ENCODE measurements around the gene SSPN.

Gene SSPN

DNA sequence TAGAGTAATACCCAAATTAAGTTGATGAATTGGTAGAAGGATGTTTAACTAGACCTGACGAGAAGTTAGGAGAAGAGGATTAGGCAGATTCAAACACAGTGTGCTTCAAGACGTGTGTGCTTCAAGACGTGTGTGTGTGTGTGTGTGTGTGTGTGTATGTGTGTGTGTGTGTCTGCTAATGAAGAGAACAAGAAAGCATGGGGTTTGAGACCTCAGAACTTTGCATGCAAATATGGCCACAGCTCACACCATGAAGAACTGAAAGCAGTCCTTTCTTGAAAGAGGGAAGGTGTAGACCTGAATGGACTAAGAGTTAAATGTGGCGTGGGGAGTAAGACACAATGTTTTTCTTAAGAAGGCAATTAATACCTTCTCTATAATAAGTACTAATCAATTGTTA is 32.5 kb upstream of the SSPN start:
- H3K36me3 ChIP-seq (ENCODE audit: insufficient read depth, low read length) = no peaks in the 10 kb centered on the region
- no peak overlapping the region for H2AFZ ChIP-seq (ENCODE audit: low read length, unreplicated experiment)
- H3K4me1 ChIP-seq (ENCODE audit: control insufficient read depth, insufficient read depth, low read length, unreplicated experiment) = no peaks in the 10 kb centered on the region
- no peak overlapping the region for H3K4me3 ChIP-seq (ENCODE audit: low read depth, low read length)
- no peaks in the 10 kb centered on the region for H3K27me3 ChIP-seq (ENCODE audit: insufficient read depth, low read length)
- H3K27ac ChIP-seq (ENCODE audit: low read depth, low read length) = no peak overlapping the region
- H3K79me2 ChIP-seq (ENCODE audit: control insufficient read depth, insufficient read depth, low read length, unreplicated experiment) = no peaks in the 10 kb centered on the region

DNA sequence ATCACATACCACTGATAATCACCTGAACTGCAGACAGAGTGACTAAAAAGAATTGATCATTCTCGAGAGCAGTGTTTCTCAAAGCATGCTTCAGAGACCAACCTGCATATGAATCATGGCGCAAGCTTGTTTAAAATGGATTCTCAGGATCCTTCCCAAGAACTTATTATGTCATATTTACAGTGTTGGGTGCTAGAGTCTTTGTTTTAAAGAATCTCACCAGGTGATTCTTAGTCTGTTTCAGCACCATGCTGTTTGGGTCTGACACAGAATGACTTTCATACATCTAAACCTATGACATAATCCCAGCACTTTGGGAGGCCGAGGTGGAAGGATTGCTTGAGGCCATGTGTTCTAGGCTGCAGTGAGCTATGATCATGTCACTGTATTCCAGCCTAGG is 31.3 kb upstream of the SSPN start:
- H3K27me3 ChIP-seq (ENCODE audit: insufficient read depth, low read length) = no peaks in the 10 kb centered on the region
- H3K36me3 ChIP-seq (ENCODE audit: insufficient read depth, low read length) = no peaks in the 10 kb centered on the region
- no peak overlapping the region for H2AFZ ChIP-seq (ENCODE audit: low read length, unreplicated experiment)
- no peaks in the 10 kb centered on the region for H3K4me1 ChIP-seq (ENCODE audit: control insufficient read depth, insufficient read depth, low read length, unreplicated experiment)
- no peaks in the 10 kb centered on the region for H3K79me2 ChIP-seq (ENCODE audit: control insufficient read depth, insufficient read depth, low read length, unreplicated experiment)
- no peak overlapping the region for H3K27ac ChIP-seq (ENCODE audit: low read depth, low read length)
- no peak overlapping the region for H3K4me3 ChIP-seq (ENCODE audit: low read depth, low read length)

DNA sequence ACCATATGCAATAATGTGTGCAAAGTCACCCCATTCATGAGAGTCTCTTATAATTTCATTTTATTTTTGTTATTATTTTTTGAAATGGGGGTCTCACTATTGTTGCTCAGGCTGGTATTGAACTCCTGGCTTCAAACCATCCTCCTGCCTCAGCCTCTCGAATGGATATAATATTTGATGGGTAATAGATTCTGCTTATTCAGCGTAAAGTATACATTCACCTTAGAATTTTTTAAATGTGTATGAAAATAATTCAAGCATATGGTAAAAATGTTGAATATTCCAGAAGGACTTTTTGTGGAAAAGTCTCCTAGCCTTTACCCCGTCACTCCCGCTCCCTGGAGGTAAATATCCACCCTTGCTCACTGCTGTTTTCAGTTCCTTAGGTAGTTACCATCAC is 23.4 kb upstream of the SSPN start:
- no peak overlapping the region for H3K4me3 ChIP-seq (ENCODE audit: low read depth, low read length)
- H3K27me3 ChIP-seq (ENCODE audit: insufficient read depth, low read length) = no peaks in the 10 kb centered on the region
- H3K4me1 ChIP-seq (ENCODE audit: control insufficient read depth, insufficient read depth, low read length, unreplicated experiment) = no peaks in the 10 kb centered on the region

DNA sequence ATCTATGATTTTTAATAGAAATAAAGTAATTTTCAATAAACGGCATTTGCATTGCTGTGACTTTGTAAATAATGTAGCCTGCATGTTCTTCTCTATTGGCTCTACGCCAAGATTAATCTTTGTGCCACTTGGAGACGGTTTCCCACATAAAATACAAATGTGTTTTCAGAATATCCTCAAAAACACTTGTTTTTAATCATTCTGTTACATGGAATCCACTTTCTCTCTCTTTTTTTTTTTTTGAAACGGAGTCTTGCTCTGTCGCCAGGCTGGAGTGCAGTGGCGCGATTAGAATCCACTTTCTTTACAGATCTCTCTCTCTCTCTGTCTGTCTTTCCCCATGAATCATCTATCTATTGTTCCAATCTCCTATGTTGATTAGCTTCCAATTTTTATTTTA is 22.8 kb upstream of the SSPN start:
- H2AFZ ChIP-seq (ENCODE audit: low read length, unreplicated experiment) = no peak overlapping the region
- no peaks in the 10 kb centered on the region for H3K4me1 ChIP-seq (ENCODE audit: control insufficient read depth, insufficient read depth, low read length, unreplicated experiment)
- no peaks in the 10 kb centered on the region for H3K36me3 ChIP-seq (ENCODE audit: insufficient read depth, low read length)
- H3K27me3 ChIP-seq (ENCODE audit: insufficient read depth, low read length) = no peaks in the 10 kb centered on the region
- no peak overlapping the region for H3K4me3 ChIP-seq (ENCODE audit: low read depth, low read length)
- no peaks in the 10 kb centered on the region for H3K79me2 ChIP-seq (ENCODE audit: control insufficient read depth, insufficient read depth, low read length, unreplicated experiment)
- H3K27ac ChIP-seq (ENCODE audit: low read depth, low read length) = no peak overlapping the region

More for the DNA sequence above, 23.4 kb upstream of the SSPN start:
- Histone ChIP-seq H3K36me3 (ENCODE audit: insufficient read depth, low read length) (no peaks in the 10 kb centered on the region), H3K27ac (ENCODE audit: low read depth, low read length) (no peak overlapping the region), H2AFZ (ENCODE audit: low read length, unreplicated experiment) (no peak overlapping the region), H3K79me2 (ENCODE audit: control insufficient read depth, insufficient read depth, low read length, unreplicated experiment) (no peaks in the 10 kb centered on the region)

DNA sequence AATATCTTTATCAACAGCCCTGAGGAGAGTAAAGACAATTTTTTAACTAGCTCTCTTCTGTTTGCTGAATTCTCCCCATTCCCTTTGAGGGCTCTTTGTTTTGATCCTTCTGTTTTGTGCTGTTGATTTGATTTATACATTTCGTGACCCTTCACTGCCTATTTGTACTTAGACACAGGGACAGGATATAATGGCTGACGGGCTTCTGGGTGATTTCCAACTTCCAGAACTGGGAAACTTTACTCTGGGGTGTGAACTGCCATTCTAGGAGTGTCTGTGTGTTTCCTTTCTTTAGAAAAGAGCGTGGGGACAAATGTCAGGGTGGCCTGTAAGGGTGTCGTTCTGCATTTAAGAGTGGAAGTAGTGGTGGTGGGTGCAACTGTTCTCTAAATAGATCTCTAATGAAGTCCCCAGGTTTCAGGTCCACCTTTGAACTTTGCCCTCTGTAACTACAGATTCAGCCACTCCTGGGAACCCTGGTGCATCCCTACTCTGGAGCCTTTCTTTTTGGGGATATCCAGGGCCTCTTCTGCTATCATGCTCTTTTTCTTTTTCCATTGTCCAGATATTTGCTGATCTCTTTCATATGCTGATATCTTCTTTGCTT is 22.3 kb upstream of the SSPN start:
- Histone ChIP-seq H3K27me3 (ENCODE audit: insufficient read depth, low read length) (no peaks in the 10 kb centered on the region), H2AFZ (ENCODE audit: low read length, unreplicated experiment) (no peak overlapping the region), H3K79me2 (ENCODE audit: control insufficient read depth, insufficient read depth, low read length, unreplicated experiment) (no peaks in the 10 kb centered on the region), H3K36me3 (ENCODE audit: insufficient read depth, low read length) (no peaks in the 10 kb centered on the region), H3K27ac (ENCODE audit: low read depth, low read length) (no peak overlapping the region), H3K4me1 (ENCODE audit: control insufficient read depth, insufficient read depth, low read length, unreplicated experiment) (no peaks in the 10 kb centered on the region), H3K4me3 (ENCODE audit: low read depth, low read length) (no peak overlapping the region)

DNA sequence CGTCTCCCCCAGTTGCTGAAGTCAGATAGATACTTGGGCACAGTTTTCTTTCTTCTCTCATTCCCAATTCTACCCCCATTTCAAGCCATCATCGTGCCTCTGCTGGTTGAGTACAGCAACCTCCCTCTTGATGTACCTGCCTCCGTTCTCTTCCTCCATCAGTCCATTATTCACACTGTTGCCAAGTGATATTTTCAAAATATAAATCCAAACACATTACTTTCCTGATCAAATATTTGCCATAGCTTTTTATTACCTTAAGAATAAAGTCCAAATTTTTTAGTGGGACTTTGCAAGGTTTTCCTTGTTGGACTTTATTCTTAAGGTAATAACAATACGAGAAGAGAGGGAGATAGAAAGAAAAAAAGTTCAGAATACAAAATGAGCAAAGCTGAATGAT is 18.6 kb upstream of the SSPN start:
- peaks cover 16% of the 10 kb centered on the region for H3K27me3 ChIP-seq (ENCODE audit: insufficient read depth, low read length)
- H3K27ac ChIP-seq (ENCODE audit: low read depth, low read length) = no peak overlapping the region
- no peaks in the 10 kb centered on the region for H3K36me3 ChIP-seq (ENCODE audit: insufficient read depth, low read length)
- H3K79me2 ChIP-seq (ENCODE audit: control insufficient read depth, insufficient read depth, low read length, unreplicated experiment) = no peaks in the 10 kb centered on the region
- H3K4me1 ChIP-seq (ENCODE audit: control insufficient read depth, insufficient read depth, low read length, unreplicated experiment) = no peaks in the 10 kb centered on the region
- H3K4me3 ChIP-seq (ENCODE audit: low read depth, low read length) = no peak overlapping the region
- H2AFZ ChIP-seq (ENCODE audit: low read length, unreplicated experiment) = no peak overlapping the region

DNA sequence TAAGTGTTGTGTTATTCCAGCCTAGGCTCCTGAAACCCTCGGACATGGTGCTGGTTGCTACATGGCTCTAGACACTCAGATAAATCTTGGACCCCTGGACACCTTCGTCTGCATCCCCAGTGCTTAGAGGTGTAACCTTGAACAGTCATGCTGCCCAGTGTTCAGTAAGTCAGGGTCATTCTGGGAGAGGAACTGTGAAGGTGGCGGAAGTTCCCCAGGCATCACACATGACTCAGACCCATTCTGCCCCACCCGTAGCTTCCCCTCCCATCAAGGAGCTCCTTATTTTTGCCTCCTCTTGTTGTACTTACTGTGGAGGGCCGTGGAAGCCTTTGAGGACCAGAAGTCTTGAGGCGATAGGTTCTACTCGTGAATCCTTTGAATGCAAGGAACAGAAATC is 18.1 kb upstream of the SSPN start:
- no peak overlapping the region for H2AFZ ChIP-seq (ENCODE audit: low read length, unreplicated experiment)
- H3K36me3 ChIP-seq (ENCODE audit: insufficient read depth, low read length) = no peaks in the 10 kb centered on the region
- no peak overlapping the region for H3K27ac ChIP-seq (ENCODE audit: low read depth, low read length)

DNA sequence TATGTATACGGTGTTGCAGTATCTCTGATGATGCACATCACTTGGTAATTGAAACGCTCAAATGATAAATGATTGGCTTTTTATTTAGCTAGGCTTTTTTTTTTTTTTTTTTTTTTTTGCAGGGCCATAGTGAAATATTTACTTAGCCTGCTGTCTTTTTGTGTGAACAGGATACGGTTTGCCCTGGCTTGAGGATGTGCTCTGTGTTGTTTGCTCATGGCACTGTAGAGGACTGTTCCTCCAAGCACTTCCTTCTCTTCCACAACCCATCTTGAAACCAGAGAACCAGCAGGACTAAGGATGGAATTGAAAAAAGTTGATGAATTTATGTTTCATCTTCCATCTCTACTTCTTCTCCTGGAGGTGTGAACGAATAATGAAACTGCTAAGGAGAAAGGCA is 15.5 kb upstream of the SSPN start:
- H3K4me1 ChIP-seq (ENCODE audit: control insufficient read depth, insufficient read depth, low read length, unreplicated experiment) = no peaks in the 10 kb centered on the region
- H3K4me3 ChIP-seq (ENCODE audit: low read depth, low read length) = no peak overlapping the region
- H3K27me3 ChIP-seq (ENCODE audit: insufficient read depth, low read length) = peaks cover 21% of the 10 kb centered on the region
- H3K79me2 ChIP-seq (ENCODE audit: control insufficient read depth, insufficient read depth, low read length, unreplicated experiment) = no peaks in the 10 kb centered on the region
- no peaks in the 10 kb centered on the region for H3K36me3 ChIP-seq (ENCODE audit: insufficient read depth, low read length)
- H2AFZ ChIP-seq (ENCODE audit: low read length, unreplicated experiment) = no peak overlapping the region
- no peak overlapping the region for H3K27ac ChIP-seq (ENCODE audit: low read depth, low read length)

More for the DNA sequence above, 18.1 kb upstream of the SSPN start:
- Histone ChIP-seq H3K4me3 (ENCODE audit: low read depth, low read length) (no peak overlapping the region), H3K79me2 (ENCODE audit: control insufficient read depth, insufficient read depth, low read length, unreplicated experiment) (no peaks in the 10 kb centered on the region), H3K27me3 (ENCODE audit: insufficient read depth, low read length) (peaks cover 21% of the 10 kb centered on the region), H3K4me1 (ENCODE audit: control insufficient read depth, insufficient read depth, low read length, unreplicated experiment) (no peaks in the 10 kb centered on the region)

DNA sequence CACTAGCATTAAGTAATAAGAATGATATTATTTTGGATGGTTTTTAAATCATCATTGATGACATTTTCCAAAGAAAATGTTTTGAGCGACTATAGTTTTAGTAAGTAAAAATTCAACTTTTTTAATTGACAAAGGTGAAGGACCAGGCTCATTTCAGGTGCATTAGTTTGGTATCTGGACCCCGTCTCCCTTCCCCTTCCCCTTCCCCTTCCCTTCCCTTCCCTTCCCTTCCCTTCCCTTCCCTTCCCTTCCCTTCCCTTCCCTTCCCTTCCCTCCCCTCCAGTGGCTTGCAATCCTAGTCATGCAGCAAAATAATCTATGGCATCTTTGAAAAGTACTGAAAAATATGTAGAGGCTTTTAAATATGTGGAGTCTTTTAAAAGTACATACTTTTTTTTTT is 13.0 kb upstream of the SSPN start:
- Histone ChIP-seq H3K36me3 (ENCODE audit: insufficient read depth, low read length) (no peaks in the 10 kb centered on the region), H3K27me3 (ENCODE audit: insufficient read depth, low read length) (peaks cover 21% of the 10 kb centered on the region), H3K4me3 (ENCODE audit: low read depth, low read length) (no peak overlapping the region), H3K4me1 (ENCODE audit: control insufficient read depth, insufficient read depth, low read length, unreplicated experiment) (peaks cover 1% of the 10 kb centered on the region), H3K27ac (ENCODE audit: low read depth, low read length) (no peak overlapping the region), H2AFZ (ENCODE audit: low read length, unreplicated experiment) (no peak overlapping the region), H3K79me2 (ENCODE audit: control insufficient read depth, insufficient read depth, low read length, unreplicated experiment) (no peaks in the 10 kb centered on the region)

DNA sequence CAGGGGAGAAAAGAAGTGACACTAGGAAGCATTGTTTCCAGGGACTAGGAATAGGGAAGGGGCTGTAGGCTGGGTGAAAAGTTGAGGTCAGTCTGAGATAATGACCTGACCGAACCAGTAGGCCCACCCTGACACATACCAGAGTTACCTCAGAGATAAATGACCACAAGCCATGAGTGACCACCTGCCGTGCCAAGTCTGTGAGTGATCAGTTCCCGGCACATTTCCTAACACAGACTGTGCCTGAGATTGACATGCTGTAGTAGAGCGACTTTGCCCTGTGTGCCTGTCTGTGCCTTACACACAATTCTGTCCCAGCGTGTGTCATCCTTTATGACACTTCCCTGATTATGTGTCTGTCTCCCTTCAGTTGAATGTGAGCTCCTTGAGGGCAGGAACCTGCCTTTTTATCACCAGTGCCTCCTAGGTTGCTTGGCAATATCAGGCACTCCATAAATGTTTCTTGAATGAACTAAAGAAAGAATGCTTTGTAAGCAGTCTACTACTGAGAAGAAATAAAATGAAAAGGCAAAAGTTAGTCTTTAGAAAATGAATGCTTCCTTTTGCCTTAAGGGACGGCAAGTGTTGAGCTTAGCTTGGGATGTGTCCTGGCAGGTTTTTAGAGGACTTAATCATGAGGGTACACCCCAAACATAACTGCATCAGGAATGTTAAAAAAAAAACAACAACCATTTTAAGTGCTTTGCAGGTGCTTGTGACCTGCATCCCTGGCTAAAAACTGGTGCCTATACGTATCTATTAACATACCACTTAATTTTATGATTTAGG is 9.6 kb upstream of the SSPN start:
- Histone ChIP-seq H3K36me3 (ENCODE audit: insufficient read depth, low read length) (no peaks in the 10 kb centered on the region), H2AFZ (ENCODE audit: low read length, unreplicated experiment) (no peak overlapping the region), H3K4me1 (ENCODE audit: control insufficient read depth, insufficient read depth, low read length, unreplicated experiment) (peaks cover 13% of the 10 kb centered on the region), H3K4me3 (ENCODE audit: low read depth, low read length) (no peak overlapping the region), H3K27me3 (ENCODE audit: insufficient read depth, low read length) (peaks cover 14% of the 10 kb centered on the region), H3K79me2 (ENCODE audit: control insufficient read depth, insufficient read depth, low read length, unreplicated experiment) (no peaks in the 10 kb centered on the region), H3K27ac (ENCODE audit: low read depth, low read length) (no peak overlapping the region)

Data from ACC112 (cell line).